NB4 (cell line): Measurements from ENCODE around the gene TNNC1.

Experiments used
- MAX ChIP-seq: IDR thresholded peaks from 2 replicates; pipeline ENCODE4 v1.6.1; 2011; ENCODE audit warnings: low read depth, low read length
- POLR2A ChIP-seq: IDR thresholded peaks from 2 replicates; pipeline ENCODE4 v1.6.1; 2011; ENCODE audit warnings: mild to moderate bottlenecking; ENCODE audit not compliant: insufficient read length; ENCODE audit errors: extremely low read depth
- TF ChIP-seq, protein P1 (sequence below): IDR thresholded peaks from one replicate; pipeline ENCODE4 v1.5.1; 2012; ENCODE audit warnings: low read depth, low read length

DNA sequence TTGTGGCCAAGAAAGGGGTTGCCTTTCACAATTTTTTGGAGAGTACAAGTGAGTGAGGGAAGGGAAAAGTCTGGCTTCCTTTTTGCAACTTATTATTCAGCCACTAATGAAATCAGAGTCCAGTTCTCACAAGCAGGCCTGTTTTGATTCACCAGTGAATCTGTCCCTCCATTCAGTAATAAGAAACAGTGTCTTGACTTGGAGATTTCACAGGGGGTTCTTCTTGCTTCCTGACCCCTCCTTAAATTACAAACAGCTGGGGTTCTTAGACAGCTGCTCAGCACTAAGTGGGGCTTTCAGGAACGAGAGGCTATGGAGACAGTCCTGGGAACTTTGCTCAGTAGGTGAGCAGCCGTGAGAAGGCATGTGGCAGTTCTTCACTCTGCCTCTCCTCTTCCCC lies 33.5 kb downstream of the TNNC1 start:
- TF ChIP-seq POLR2A (no peak), MAX (no peak)
- TF ChIP-seq, protein P1, sequence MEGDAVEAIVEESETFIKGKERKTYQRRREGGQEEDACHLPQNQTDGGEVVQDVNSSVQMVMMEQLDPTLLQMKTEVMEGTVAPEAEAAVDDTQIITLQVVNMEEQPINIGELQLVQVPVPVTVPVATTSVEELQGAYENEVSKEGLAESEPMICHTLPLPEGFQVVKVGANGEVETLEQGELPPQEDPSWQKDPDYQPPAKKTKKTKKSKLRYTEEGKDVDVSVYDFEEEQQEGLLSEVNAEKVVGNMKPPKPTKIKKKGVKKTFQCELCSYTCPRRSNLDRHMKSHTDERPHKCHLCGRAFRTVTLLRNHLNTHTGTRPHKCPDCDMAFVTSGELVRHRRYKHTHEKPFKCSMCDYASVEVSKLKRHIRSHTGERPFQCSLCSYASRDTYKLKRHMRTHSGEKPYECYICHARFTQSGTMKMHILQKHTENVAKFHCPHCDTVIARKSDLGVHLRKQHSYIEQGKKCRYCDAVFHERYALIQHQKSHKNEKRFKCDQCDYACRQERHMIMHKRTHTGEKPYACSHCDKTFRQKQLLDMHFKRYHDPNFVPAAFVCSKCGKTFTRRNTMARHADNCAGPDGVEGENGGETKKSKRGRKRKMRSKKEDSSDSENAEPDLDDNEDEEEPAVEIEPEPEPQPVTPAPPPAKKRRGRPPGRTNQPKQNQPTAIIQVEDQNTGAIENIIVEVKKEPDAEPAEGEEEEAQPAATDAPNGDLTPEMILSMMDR: no peak
